Spleen (tissue), 7 donors: ENCODE measurements around the gene MTM1.

Experiments
- CTCF ChIP-seq, 11 experiments: fragments of 200-600 bp in 7 of 11; fragments of 450-650 bp in 4 of 11; sonication (generic) in 4 of 11; IDR thresholded peaks in 8 of 11; conservative IDR thresholded peaks in 3 of 11; 1 replicate in 7 of 11; 2 replicates in 4 of 11; pipeline versions ENCODE4 v1.4.0 to v1.8.0; 2016 to 2021; ENCODE audit warnings: antibody characterized with exemption in 11 of 11, inconsistent platforms in 4 of 11, mild to moderate bottlenecking in 1 of 11
- POLR2A ChIP-seq, 3 donors: fragments of 450-650 bp; IDR thresholded peaks; one replicate each; pipeline ENCODE4 v1.5.1; 2017; ENCODE audit warnings: antibody characterized with exemption in 3 of 3, mild to moderate bottlenecking in 1 of 3
- POLR2AphosphoS5 ChIP-seq, 3 donors: sonication (generic); formaldehyde crosslinking; IDR thresholded peaks; one replicate each; pipeline ENCODE4 v1.5.1; 2017; ENCODE audit warnings: antibody characterized with exemption in 3 of 3
- donor health status: DM: no; HTN: no; CAD: no; lungs with moderate emphysema.
- donor health status: DM: no; HTN: no; CAD: no.
- donor health status: DM: no; HTN: no; CAD: no.

- TF ChIP-seq CTCF (IDR thresholded peaks at IDR 0.05 in 8 of 11, conservative IDR thresholded peaks at IDR 0.05 in 3 of 11) (peak in 10 of 11 experiments; percentile 32 to 67 (median 57)), POLR2A (IDR thresholded peaks at IDR 0.05) (no peak), POLR2AphosphoS5 (IDR thresholded peaks at IDR 0.05) (no peak)
Observed at GRCh38 chrX:150683536-150684146, 115.2 kb downstream of the MTM1 start.
